GM18507 (cell line): ENCODE results near the gene HTR1D.
"Not testable (repeated sequence)": the region's sequence is repeated elsewhere in the genome, so short reads cannot be mapped to it uniquely, and the experiment has no call there.

Source experiments
- DNase-seq: peaks from one replicate; pipeline ENCODE4 v3.0.0; 2011; ENCODE audit warnings: low read depth; ENCODE audit not compliant: insufficient read length; ENCODE audit errors: extremely low spot score
- FAIRE-seq: peaks from 2 replicates; lab custom pipeline; 2011; peaks lifted over from hg19 to GRCh38; lab: Jason Lieb, UNC

The HTR1D gene

GRCh38 chr1:23188936-23189452 is 28.3 kb downstream of the HTR1D start:
- not testable (repeated sequence) for FAIRE-seq, DNase-seq

- DNase-seq (no peak), FAIRE-seq (no peak)
These were observed 28.8 kb downstream of the HTR1D start for GRCh38 chr1:23188434-23188884.

- FAIRE-seq (no peak), DNase-seq (no peak)
These were observed 29.7 kb downstream of the HTR1D start for GRCh38 chr1:23187637-23188036.

GRCh38 chr1:23185381-23185780 is 31.9 kb downstream of the HTR1D start:
- FAIRE-seq, result no peak
- DNase-seq, result no peak

- FAIRE-seq, result peak; percentile 63
These were observed 32.9 kb downstream of the HTR1D start for GRCh38 chr1:23184212-23184934.

GRCh38 chr1:23179862-23180261 is 37.4 kb downstream of the HTR1D start:
- FAIRE-seq, result no peak
- no peak for DNase-seq

More at GRCh38 chr1:23184212-23184934, 32.9 kb downstream of the HTR1D start:
- DNase-seq, result no peak

GRCh38 chr1:23178950-23179349 is 38.4 kb downstream of the HTR1D start:
- no peak for FAIRE-seq
- no peak for DNase-seq

- DNase-seq (no peak), FAIRE-seq (no peak)
These were observed 38.9 kb downstream of the HTR1D start for GRCh38 chr1:23178414-23178813.

- DNase-seq, result peak; percentile 80
- FAIRE-seq, result peak; percentile 67
These were observed 39.6 kb downstream of the HTR1D start for GRCh38 chr1:23177438-23178380.

- no peak for FAIRE-seq
- DNase-seq, result no peak
These were observed 40.3 kb downstream of the HTR1D start for GRCh38 chr1:23177031-23177430.

GRCh38 chr1:23174426-23175110 is 42.7 kb downstream of the HTR1D start:
- FAIRE-seq, result peak; percentile 9
- DNase-seq, result no peak

GRCh38 chr1:23171181-23171755 is 46.0 kb downstream of the HTR1D start:
- DNase-seq, result no peak

GRCh38 chr1:23169727-23170335 is 47.5 kb downstream of the HTR1D start:
- DNase-seq (no peak), FAIRE-seq (peak; percentile 62)

More at GRCh38 chr1:23171181-23171755, 46.0 kb downstream of the HTR1D start:
- no peak for FAIRE-seq

GRCh38 chr1:23169195-23169575 is 48.1 kb downstream of the HTR1D start:
- DNase-seq (no peak), FAIRE-seq (no peak)

GRCh38 chr1:23168445-23169194 is 48.7 kb downstream of the HTR1D start, which contains the start of gene LUZP1:
LUZP1 (minus strand) TSS chr1:23168856.
- DNase-seq (peak; percentile 90), FAIRE-seq (peak; percentile 83)

- no peak for DNase-seq
- FAIRE-seq, result no peak
These were observed 49.2 kb downstream of the HTR1D start for GRCh38 chr1:23168079-23168444.

- no peak for FAIRE-seq
- DNase-seq, result no peak
These were observed 49.8 kb downstream of the HTR1D start for GRCh38 chr1:23167353-23168078.

GRCh38 chr1:23166854-23167253 is 50.4 kb downstream of the HTR1D start:
- no peak for FAIRE-seq
- DNase-seq, result no peak
